RWPE2 (cell line): ENCODE results near the gene MRPL55.

Experiments used
- ATAC-seq: fragments of 200-7000 bp; cut with Tn5 transposase; 3 replicates; pipeline ENCODE4 v1.9.1; 2021; ENCODE audit warnings: low read depth
- DNase-seq: peaks from one replicate; pipeline ENCODE4 v3.0.0-alpha.2; 2020; ENCODE audit warnings: low spot score
- H3K27ac ChIP-seq: fragments of 450-650 bp; 2 replicates; pipeline ENCODE4 v1.5.1; 2017; ENCODE audit warnings: mild to moderate bottlenecking; ENCODE audit not compliant: poor library complexity, severe bottlenecking
- H3K27me3 ChIP-seq: fragments of 250-450 bp; sonication (Bioruptor Pico); 2 replicates; pipeline ENCODE4 v1.5.1; 2021; ENCODE audit warnings: mild to moderate bottlenecking, moderate library complexity; ENCODE audit not compliant: insufficient read depth, poor library complexity, severe bottlenecking
- H3K36me3 ChIP-seq: fragments of 250-450 bp; sonication (Bioruptor Pico); 2 replicates; pipeline ENCODE4 v1.5.1; 2020; ENCODE audit warnings: low read depth, mild to moderate bottlenecking, moderate library complexity
- H3K4me1 ChIP-seq: fragments of 250-450 bp; sonication (Bioruptor Pico); 2 replicates; pipeline ENCODE4 v1.5.1; 2021; ENCODE audit warnings: mild to moderate bottlenecking, moderate library complexity; ENCODE audit not compliant: insufficient read depth, poor library complexity, severe bottlenecking
- H3K4me3 ChIP-seq: fragments of 250-450 bp; sonication (Bioruptor Pico); 2 replicates; pipeline ENCODE4 v1.5.1; 2021; ENCODE audit warnings: mild to moderate bottlenecking, moderate library complexity; ENCODE audit not compliant: severe bottlenecking
- H3K9me3 ChIP-seq: fragments of 250-450 bp; sonication (Bioruptor Pico); 2 replicates; pipeline ENCODE4 v1.5.1; 2021; ENCODE audit warnings: mild to moderate bottlenecking, moderate library complexity; ENCODE audit not compliant: severe bottlenecking
- CTCF ChIP-seq: fragments of 450-650 bp; IDR thresholded peaks from one replicate; pipeline ENCODE4 v1.5.1; 2017; ENCODE audit warnings: mild to moderate bottlenecking, moderate library complexity; ENCODE audit not compliant: poor library complexity, severe bottlenecking

The MRPL55 gene

DNA sequence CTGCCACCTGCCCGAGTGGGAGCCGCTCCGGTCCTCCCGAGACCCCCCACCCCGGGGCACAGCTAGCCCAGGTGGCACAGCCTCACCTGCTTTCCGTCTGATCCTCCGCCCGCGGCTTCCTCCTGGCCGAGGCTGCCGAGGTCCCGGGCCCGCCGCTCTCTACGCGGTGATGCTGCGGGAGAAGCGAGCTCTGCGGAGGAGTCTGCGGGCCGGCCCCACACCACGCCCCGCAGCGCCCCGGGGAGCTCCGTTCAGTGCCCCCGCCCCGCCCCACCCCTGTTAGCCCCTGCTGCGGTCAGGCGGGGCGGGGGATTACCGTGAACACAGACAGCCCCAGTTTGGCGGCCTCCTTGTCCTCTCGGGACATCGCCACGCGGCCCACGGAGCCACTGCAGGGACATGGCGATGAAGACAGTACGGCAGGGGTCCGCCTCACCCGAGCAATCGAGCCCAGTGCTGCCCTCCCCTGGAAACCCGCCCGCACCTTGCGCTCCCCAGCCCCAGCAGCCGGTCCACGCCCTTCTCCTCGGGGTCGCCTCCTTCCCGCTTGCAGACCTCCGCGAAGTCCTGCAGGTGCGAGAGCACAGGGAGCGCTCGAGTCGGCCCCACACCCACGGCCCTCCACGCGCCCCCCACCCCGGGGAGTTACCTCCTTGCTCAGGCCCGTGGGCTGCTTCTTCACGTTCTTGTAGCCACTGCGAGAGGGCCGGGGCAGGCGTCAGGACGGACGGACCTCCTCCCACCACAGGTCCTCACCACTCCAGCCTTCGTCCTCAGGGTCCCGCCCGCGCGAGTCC is 6.9 kb downstream of the MRPL55 start:
- peaks cover 3% of the 10 kb centered on the region for H3K36me3 ChIP-seq
- peak; percentile 51 for ATAC-seq
- no peaks in the 10 kb centered on the region for H3K9me3 ChIP-seq
- peak; percentile 20 for TF ChIP-seq CTCF
- H3K27ac ChIP-seq: peak overlapping the region; percentile 47
- H3K4me1 ChIP-seq: no peaks in the 10 kb centered on the region
- H3K27me3 ChIP-seq: no peaks in the 10 kb centered on the region
- peak overlapping the region; percentile 91 for H3K4me3 ChIP-seq
- no peak for DNase-seq

- peaks cover 3% of the 10 kb centered on the region for H3K36me3 ChIP-seq
- TF ChIP-seq CTCF: no peak
- no peak for ATAC-seq
These were observed 7.5 kb downstream of the MRPL55 start for GRCh38 chr1:228101614-228101993.

DNA sequence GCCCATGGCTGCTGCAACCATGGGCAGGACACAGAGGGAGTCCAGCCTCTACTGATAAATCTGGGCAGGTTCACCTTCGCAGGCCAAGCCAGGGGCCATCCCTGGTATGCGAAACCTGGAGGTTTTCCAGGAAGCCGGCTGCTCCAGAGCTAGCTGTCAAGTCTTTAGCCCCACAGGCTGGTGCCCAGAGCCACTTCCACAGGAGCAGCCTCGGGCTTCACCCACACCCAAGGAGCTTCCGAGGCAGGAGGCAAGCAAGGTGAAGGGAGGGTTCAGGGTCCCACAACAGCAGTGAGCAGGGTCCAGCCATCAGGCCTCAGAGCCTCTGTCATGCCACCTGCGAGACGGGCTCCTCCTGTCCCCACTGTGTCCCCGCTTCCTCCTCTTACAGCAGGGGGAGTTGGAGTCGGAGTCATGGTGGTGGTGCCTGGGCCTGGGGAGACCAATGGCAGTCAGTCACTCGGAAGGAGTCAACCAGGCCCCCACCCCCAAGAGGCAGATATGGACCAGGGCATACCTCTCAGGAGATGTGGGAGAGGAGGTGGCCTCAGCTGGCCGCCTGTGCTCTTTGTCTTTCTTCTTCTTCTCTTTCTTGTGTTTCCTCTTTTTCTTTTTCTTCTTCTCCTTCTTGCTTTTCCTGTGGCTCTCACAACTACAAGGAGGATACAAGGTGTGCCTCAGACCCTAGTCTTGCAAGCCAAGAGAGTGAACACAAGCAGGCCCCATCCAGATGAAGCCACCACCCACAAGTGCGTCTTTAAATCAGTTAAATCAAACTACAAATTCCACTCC is 8.1 kb downstream of the MRPL55 start:
- H3K4me1 ChIP-seq: no peaks in the 10 kb centered on the region
- no peak overlapping the region for H3K4me3 ChIP-seq
- ATAC-seq (no peak), DNase-seq (no peak)
- no peak for TF ChIP-seq CTCF
- no peaks in the 10 kb centered on the region for H3K27me3 ChIP-seq
- peak overlapping the region; percentile 47 for H3K27ac ChIP-seq
- H3K36me3 ChIP-seq: peaks cover 3% of the 10 kb centered on the region
- H3K9me3 ChIP-seq: no peaks in the 10 kb centered on the region

More at GRCh38 chr1:228101614-228101993, 7.5 kb downstream of the MRPL55 start:
- H3K9me3 ChIP-seq: no peaks in the 10 kb centered on the region
- H3K27me3 ChIP-seq: no peaks in the 10 kb centered on the region
- DNase-seq: no peak
- H3K27ac ChIP-seq: peak overlapping the region; percentile 47
- H3K4me3 ChIP-seq: peak overlapping the region; percentile 91
- no peaks in the 10 kb centered on the region for H3K4me1 ChIP-seq

DNA sequence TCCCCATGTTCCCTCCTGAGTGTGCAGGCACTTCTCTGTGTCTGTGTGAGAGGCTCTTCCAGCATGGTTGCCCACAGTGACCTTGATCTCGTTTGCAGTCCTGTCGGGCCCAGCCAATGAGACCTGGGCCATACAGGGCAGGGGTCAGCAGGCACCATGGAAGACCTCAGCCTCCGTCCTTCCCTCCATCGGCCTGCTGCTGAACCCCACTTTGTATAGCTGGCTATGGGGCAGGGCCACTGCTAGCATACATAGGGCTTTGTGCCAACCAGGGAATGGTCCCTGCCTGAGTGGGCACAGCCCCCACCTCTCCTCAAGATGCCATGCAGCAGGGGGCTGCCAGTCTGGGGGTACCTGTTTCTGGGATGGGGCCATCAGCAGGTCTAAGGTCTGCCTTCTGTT is 9.8 kb downstream of the MRPL55 start:
- no peak overlapping the region for H3K4me3 ChIP-seq
- no peak for TF ChIP-seq CTCF
- no peaks in the 10 kb centered on the region for H3K9me3 ChIP-seq
- no peaks in the 10 kb centered on the region for H3K27me3 ChIP-seq
- no peak for DNase-seq
- H3K4me1 ChIP-seq: no peaks in the 10 kb centered on the region
- H3K27ac ChIP-seq: no peak overlapping the region
- peaks cover 3% of the 10 kb centered on the region for H3K36me3 ChIP-seq
- no peak for ATAC-seq
